ENCODE measurements around the gene CYP17A1.

The CYP17A1 gene

GRCh38 chr10:102804382-102805055 lies 32.7 kb downstream of the CYP17A1 start:
- no peak for DNase-seq (ENCODE audit: low read depth)

GRCh38 chr10:102802920-102803534 lies 34.2 kb downstream of the CYP17A1 start:
- peak; percentile 95 for DNase-seq (ENCODE audit: low read depth)

GRCh38 chr10:102801978-102802377 lies 35.2 kb downstream of the CYP17A1 start:
- no peak for DNase-seq (ENCODE audit: low read depth)

GRCh38 chr10:102801496-102801895 lies 35.7 kb downstream of the CYP17A1 start:
- DNase-seq (ENCODE audit: low read depth), result no peak

- DNase-seq (ENCODE audit: low read depth), result no peak
Observed at GRCh38 chr10:102800611-102801335, 36.4 kb downstream of the CYP17A1 start.

GRCh38 chr10:102799691-102800471 lies 37.3 kb downstream of the CYP17A1 start:
- DNase-seq (ENCODE audit: low read depth), result no peak

GRCh38 chr10:102796407-102797176 lies 40.6 kb downstream of the CYP17A1 start:
- DNase-seq (ENCODE audit: low read depth), result peak; percentile 27

- no peak for DNase-seq (ENCODE audit: low read depth)
Observed at GRCh38 chr10:102795453-102796406, 41.5 kb downstream of the CYP17A1 start.

- DNase-seq (ENCODE audit: low read depth), result no peak
Observed at GRCh38 chr10:102791754-102792395, 45.3 kb downstream of the CYP17A1 start.

GRCh38 chr10:102785818-102786217 lies 51.4 kb downstream of the CYP17A1 start:
- DNase-seq (ENCODE audit: low read depth), result no peak

- no peak for DNase-seq (ENCODE audit: low read depth)
Observed at GRCh38 chr10:102783568-102783967, 53.6 kb downstream of the CYP17A1 start.

- DNase-seq (ENCODE audit: low read depth), result no peak
Observed at GRCh38 chr10:102782673-102783551, 54.3 kb downstream of the CYP17A1 start.

GRCh38 chr10:102781921-102782557 lies 55.2 kb downstream of the CYP17A1 start:
- peak; percentile 31 for DNase-seq (ENCODE audit: low read depth)

- DNase-seq (ENCODE audit: low read depth), result no peak
Observed at GRCh38 chr10:102781090-102781920, 55.9 kb downstream of the CYP17A1 start.
